Measurements from ENCODE around the gene SHKBP1. TPM values are rescaled to one million over a fixed set of nuclear protein-coding genes. Genes with fewer than 3 reads are reported as not detected.

Gene SHKBP1
- total and polyA plus RNA-seq, 7 experiments from 2014 or later = 92.8 to 218 (median 139) TPM

- CTCF ChIA-PET = interaction anchor here (2.7 to 2.8 kb wide), 2 partner anchors 10 to 20 kb away, joined by 10 to 14 read pairs; no protein-coding TSS in a partner anchor
- ATAC-seq = peak; percentile 76
- POLR2A ChIA-PET = interaction anchor here (1.0 to 4.3 kb wide), 7 partner anchors 10 to 188 kb away, joined by 3 to 34 read pairs (median 4); partner anchors contain the start of genes BLVRB, LTBP4 and SERTAD1
- Mint-ChIP-seq H3K4me3 (peak overlapping the region; percentile 90 to 97 (median 94)), H3K27ac (peak overlapping the region; percentile 77 to 99 (median 93)), H3K27me3 (no peaks in the 10 kb centered on the region), H3K4me1 (peaks cover 31 to 55% (median 43%) of the 10 kb centered on the region in 7 donors), H3K36me3 (peaks cover 0 to 4% (median 0%) of the 10 kb centered on the region in 5 donors), H3K9me3 (peaks cover 0 to 2% (median 0%) of the 10 kb centered on the region in 11 donors)
- Histone ChIP-seq H3K27ac (ENCODE audit: low read depth, low read length) (peak overlapping the region; percentile 78), H3K36me3 (ENCODE audit: control insufficient read depth in 2 of 3, insufficient read depth in 3 of 3, low read length in 3 of 3) (peaks cover 0 to 3% (median 0%) of the 10 kb centered on the region in 3 experiments), H3K9me3 (ENCODE audit: control insufficient read depth in 2 of 3, low read length in 3 of 3) (no peaks in the 10 kb centered on the region), H3K27me3 (ENCODE audit: control insufficient read depth in 2 of 2, insufficient read depth in 2 of 2, low read length in 2 of 2) (no peaks in the 10 kb centered on the region), H3K4me1 (ENCODE audit: control insufficient read depth in 2 of 2, insufficient read depth in 2 of 2, low read length in 2 of 2) (peaks cover 26 to 35% of the 10 kb centered on the region in 2 donors), H3K4me3 (ENCODE audit: low read length) (peak overlapping the region; percentile 96)
- intact Hi-C loops (cut with micrococcal nuclease) = loop anchor here (1.0 to 5.0 kb wide), 12 partner anchors 9 to 738 kb away; partner anchors contain the start of genes BLVRB (in 1 of the 2), EGLN2 (in 1 of the 2), MIA (in 1 of the 2) and RAB4B (in 1 of the 2)
- peak; percentile 71 to 86 (median 85) for DNase-seq
Observed at GRCh38 chr19:40613690-40614621, 37.3 kb downstream of the SHKBP1 start.

GRCh38 chr19:40614622-40615411 is 38.1 kb downstream of the SHKBP1 start:
- ChIA-PET CTCF (interaction anchor here (2.7 to 2.8 kb wide), 2 partner anchors 11 to 19 kb away, joined by 10 to 14 read pairs; no protein-coding TSS in a partner anchor), POLR2A (interaction anchor here (1.3 to 4.3 kb wide), 3 partner anchors 11 to 44 kb away, joined by 3 to 34 read pairs (median 7); partner anchors contain the start of gene LTBP4)
- peaks cover 26 to 50% (median 39%) of the 10 kb centered on the region in 7 donors for H3K4me1 Mint-ChIP-seq
- ATAC-seq = no peak
- Histone ChIP-seq H3K27ac (ENCODE audit: low read depth, low read length) (peak overlapping the region; percentile 78), H3K4me1 (ENCODE audit: control insufficient read depth in 2 of 2, insufficient read depth in 2 of 2, low read length in 2 of 2) (peaks cover 20 to 26% of the 10 kb centered on the region in 2 donors), H3K4me3 (ENCODE audit: low read length) (peak overlapping the region; percentile 96), H3K27me3 (ENCODE audit: control insufficient read depth in 2 of 2, insufficient read depth in 2 of 2, low read length in 2 of 2) (no peaks in the 10 kb centered on the region), H3K36me3 (ENCODE audit: control insufficient read depth in 2 of 3, insufficient read depth in 3 of 3, low read length in 3 of 3) (peaks cover 0 to 12% (median 5%) of the 10 kb centered on the region in 3 experiments), H3K9me3 (ENCODE audit: control insufficient read depth in 2 of 3, low read length in 3 of 3) (no peaks in the 10 kb centered on the region)
- intact Hi-C loops (cut with micrococcal nuclease) = loop anchor here (1.0 to 5.0 kb wide), 9 partner anchors 16 to 737 kb away; partner anchors contain the start of genes BLVRB (in 1 of the 2), EGLN2 (in 1 of the 2), MIA (in 1 of the 2) and RAB4B (in 1 of the 2)
- peaks cover 3 to 12% (median 5%) of the 10 kb centered on the region in 5 donors for H3K36me3 Mint-ChIP-seq
- H3K27ac Mint-ChIP-seq = peak overlapping the region; percentile 77 to 96 (median 93)
- H3K27me3 Mint-ChIP-seq = no peaks in the 10 kb centered on the region
- H3K9me3 Mint-ChIP-seq = peaks cover 0 to 2% (median 0%) of the 10 kb centered on the region in 11 donors
- peak in 6 of 9 donors; percentile 52 to 92 (median 61) for DNase-seq
- peak overlapping the region; percentile 90 to 97 (median 94) for H3K4me3 Mint-ChIP-seq

- H3K27me3 Mint-ChIP-seq = no peaks in the 10 kb centered on the region
- peaks cover 19 to 37% (median 27%) of the 10 kb centered on the region in 7 donors for H3K4me1 Mint-ChIP-seq
- DNase-seq (no peak), ATAC-seq (no peak)
- H3K4me3 ChIP-seq (ENCODE audit: low read length) = no peak overlapping the region
- H3K27ac ChIP-seq (ENCODE audit: low read depth, low read length) = no peak overlapping the region
- intact Hi-C loops (cut with micrococcal nuclease) = no loop called here
- peaks cover 11 to 16% of the 10 kb centered on the region in 2 donors for H3K4me1 ChIP-seq (ENCODE audit: control insufficient read depth in 2 of 2, insufficient read depth in 2 of 2, low read length in 2 of 2)
- peaks cover 0 to 16% (median 6%) of the 10 kb centered on the region in 3 experiments for H3K36me3 ChIP-seq (ENCODE audit: control insufficient read depth in 2 of 3, insufficient read depth in 3 of 3, low read length in 3 of 3)
- H3K36me3 Mint-ChIP-seq = peaks cover 5 to 15% (median 8%) of the 10 kb centered on the region in 5 donors
- ChIA-PET CTCF (interaction anchor here (1.5 to 2.8 kb wide), 2 partner anchors 13 to 18 kb away, joined by 7 to 14 read pairs; no protein-coding TSS in a partner anchor), POLR2A (interaction anchor here (4.3 kb wide), 1 partner anchor 12 kb away, joined by 34 read pairs; no protein-coding TSS in a partner anchor)
- H3K9me3 Mint-ChIP-seq = peaks cover 0 to 2% (median 0%) of the 10 kb centered on the region in 11 donors
- no peak overlapping the region for H3K4me3 Mint-ChIP-seq
- no peaks in the 10 kb centered on the region for H3K9me3 ChIP-seq (ENCODE audit: control insufficient read depth in 2 of 3, low read length in 3 of 3)
- peak overlapping the region in 3 of 9 donors; percentile 77 to 93 (median 82) for H3K27ac Mint-ChIP-seq
- no peaks in the 10 kb centered on the region for H3K27me3 ChIP-seq (ENCODE audit: control insufficient read depth in 2 of 2, insufficient read depth in 2 of 2, low read length in 2 of 2)
Observed at GRCh38 chr19:40616178-40616577, 39.5 kb downstream of the SHKBP1 start.

GRCh38 chr19:40616941-40617340 is 40.3 kb downstream of the SHKBP1 start:
- Mint-ChIP-seq H3K4me3 (no peak overlapping the region), H3K27ac (no peak overlapping the region), H3K27me3 (no peaks in the 10 kb centered on the region), H3K36me3 (peaks cover 5 to 20% (median 10%) of the 10 kb centered on the region in 5 donors), H3K9me3 (peaks cover 0 to 2% (median 0%) of the 10 kb centered on the region in 11 donors), H3K4me1 (peaks cover 17 to 33% (median 27%) of the 10 kb centered on the region in 7 donors)
- Histone ChIP-seq H3K9me3 (ENCODE audit: control insufficient read depth in 2 of 3, low read length in 3 of 3) (no peaks in the 10 kb centered on the region), H3K36me3 (ENCODE audit: control insufficient read depth in 2 of 3, insufficient read depth in 3 of 3, low read length in 3 of 3) (peaks cover 0 to 23% (median 6%) of the 10 kb centered on the region in 3 experiments), H3K27me3 (ENCODE audit: control insufficient read depth in 2 of 2, insufficient read depth in 2 of 2, low read length in 2 of 2) (no peaks in the 10 kb centered on the region), H3K4me1 (ENCODE audit: control insufficient read depth in 2 of 2, insufficient read depth in 2 of 2, low read length in 2 of 2) (peaks cover 11 to 16% of the 10 kb centered on the region in 2 donors), H3K4me3 (ENCODE audit: low read length) (no peak overlapping the region), H3K27ac (ENCODE audit: low read depth, low read length) (no peak overlapping the region)
- ATAC-seq = no peak
- intact Hi-C loops (cut with micrococcal nuclease) = no loop called here
- ChIA-PET POLR2A (interaction anchor here (0.6 to 4.3 kb wide), 2 partner anchors 13 to 1245 kb away, joined by 3 to 34 read pairs; no protein-coding TSS in a partner anchor), CTCF (interaction anchor here (1.5 to 2.8 kb wide), 2 partner anchors 13 to 17 kb away, joined by 7 to 14 read pairs; no protein-coding TSS in a partner anchor)
- DNase-seq = no peak

GRCh38 chr19:40617961-40618360 is 41.3 kb downstream of the SHKBP1 start:
- H3K9me3 Mint-ChIP-seq = peaks cover 0 to 2% (median 0%) of the 10 kb centered on the region in 11 donors
- peaks cover 0 to 33% (median 6%) of the 10 kb centered on the region in 3 experiments for H3K36me3 ChIP-seq (ENCODE audit: control insufficient read depth in 2 of 3, insufficient read depth in 3 of 3, low read length in 3 of 3)
- intact Hi-C loops (cut with micrococcal nuclease) = no loop called here
- no peaks in the 10 kb centered on the region for H3K27me3 ChIP-seq (ENCODE audit: control insufficient read depth in 2 of 2, insufficient read depth in 2 of 2, low read length in 2 of 2)
- H3K9me3 ChIP-seq (ENCODE audit: control insufficient read depth in 2 of 3, low read length in 3 of 3) = no peaks in the 10 kb centered on the region
- H3K27me3 Mint-ChIP-seq = no peaks in the 10 kb centered on the region
- DNase-seq = no peak
- POLR2A ChIA-PET = interaction anchor here (1.4 kb wide), 1 partner anchor 15 kb away, joined by 4 read pairs; no protein-coding TSS in a partner anchor
- no peak overlapping the region for H3K4me3 ChIP-seq (ENCODE audit: low read length)
- H3K4me1 Mint-ChIP-seq = peaks cover 17 to 24% (median 21%) of the 10 kb centered on the region in 7 donors
- no peak overlapping the region for H3K4me3 Mint-ChIP-seq
- H3K27ac ChIP-seq (ENCODE audit: low read depth, low read length) = no peak overlapping the region
- peak overlapping the region in 2 of 9 donors; percentile 4 to 62 for H3K27ac Mint-ChIP-seq
- peaks cover 11 to 14% of the 10 kb centered on the region in 2 donors for H3K4me1 ChIP-seq (ENCODE audit: control insufficient read depth in 2 of 2, insufficient read depth in 2 of 2, low read length in 2 of 2)
- H3K36me3 Mint-ChIP-seq = peaks cover 5 to 20% (median 10%) of the 10 kb centered on the region in 5 donors
- CTCF ChIA-PET = interaction anchor here (0.7 to 1.3 kb wide), 3 partner anchors 16 to 357 kb away, joined by 3 to 4 read pairs (median 3); no protein-coding TSS in a partner anchor
- no peak for ATAC-seq
